Testis (tissue), 2 donors: ENCODE results near the gene BUB1.

Source experiments
- POLR2A ChIP-seq: fragments of 450-650 bp; IDR thresholded peaks from one replicate; pipeline ENCODE4 v1.6.1; 2017; ENCODE audit warnings: antibody characterized with exemption, mild to moderate bottlenecking, moderate library complexity
- TF ChIP-seq, protein P1 (sequence below), 3 experiments: fragments of 450-650 bp in 2 of 3; fragments of 200-600 bp in 1 of 3; sonication (generic) in 1 of 3; IDR thresholded peaks; one replicate each; pipeline ENCODE4 v1.5.1; 2016 to 2019; ENCODE audit warnings: antibody characterized with exemption in 3 of 3, mild to moderate bottlenecking in 2 of 3, moderate library complexity in 1 of 3

DNA sequence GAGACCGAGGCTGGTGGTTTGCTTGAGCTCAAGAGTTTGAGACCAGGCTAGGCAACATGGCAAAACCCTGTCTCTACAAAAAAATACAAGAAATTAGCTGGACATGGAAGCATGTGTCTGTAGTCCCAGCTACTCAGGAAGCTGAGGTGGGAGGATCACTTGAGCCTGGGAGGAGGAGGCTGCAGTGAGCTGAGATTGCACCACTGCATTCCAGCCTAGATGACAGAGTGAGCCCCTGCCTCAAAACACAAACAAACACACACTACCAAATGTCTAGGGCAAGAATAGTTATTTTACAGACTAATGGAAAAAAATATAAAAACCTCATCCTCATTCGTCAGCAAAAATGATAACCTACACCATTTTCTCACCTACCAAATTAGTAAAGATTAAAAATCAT lies 15.3 kb downstream of the BUB1 start:
- TF ChIP-seq, protein P1, sequence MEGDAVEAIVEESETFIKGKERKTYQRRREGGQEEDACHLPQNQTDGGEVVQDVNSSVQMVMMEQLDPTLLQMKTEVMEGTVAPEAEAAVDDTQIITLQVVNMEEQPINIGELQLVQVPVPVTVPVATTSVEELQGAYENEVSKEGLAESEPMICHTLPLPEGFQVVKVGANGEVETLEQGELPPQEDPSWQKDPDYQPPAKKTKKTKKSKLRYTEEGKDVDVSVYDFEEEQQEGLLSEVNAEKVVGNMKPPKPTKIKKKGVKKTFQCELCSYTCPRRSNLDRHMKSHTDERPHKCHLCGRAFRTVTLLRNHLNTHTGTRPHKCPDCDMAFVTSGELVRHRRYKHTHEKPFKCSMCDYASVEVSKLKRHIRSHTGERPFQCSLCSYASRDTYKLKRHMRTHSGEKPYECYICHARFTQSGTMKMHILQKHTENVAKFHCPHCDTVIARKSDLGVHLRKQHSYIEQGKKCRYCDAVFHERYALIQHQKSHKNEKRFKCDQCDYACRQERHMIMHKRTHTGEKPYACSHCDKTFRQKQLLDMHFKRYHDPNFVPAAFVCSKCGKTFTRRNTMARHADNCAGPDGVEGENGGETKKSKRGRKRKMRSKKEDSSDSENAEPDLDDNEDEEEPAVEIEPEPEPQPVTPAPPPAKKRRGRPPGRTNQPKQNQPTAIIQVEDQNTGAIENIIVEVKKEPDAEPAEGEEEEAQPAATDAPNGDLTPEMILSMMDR (IDR thresholded peaks at IDR 0.05), result no peak
- TF ChIP-seq POLR2A, result no peak
